ENCODE results near the gene FHOD3. TPM values are rescaled to one million over a fixed set of nuclear protein-coding genes. Genes with fewer than 3 reads are reported as not detected.

Gene FHOD3
- total RNA-seq, 1 experiment from 2014 or later = 10.6 TPM

- CTCF ChIA-PET = no interaction called here
Measured at GRCh38 chr18:36589857-36590543, 292.5 kb downstream of the FHOD3 start.

GRCh38 chr18:36590621-36591580 lies 293.4 kb downstream of the FHOD3 start:
- intact Hi-C loops (cut with micrococcal nuclease; ENCODE audit: unreplicated experiment) = no loop called here
- no peak for DNase-seq
- H3K4me2 ChIP-seq = no peak overlapping the region
- no peak overlapping the region for H3K27ac ChIP-seq
- ChIA-PET POLR2A (ENCODE audit: unreplicated experiment) (no interaction called here), CTCF (no interaction called here)
- H3K27me3 ChIP-seq (ENCODE audit: insufficient read depth, low read depth) = no peaks in the 10 kb centered on the region
- H2AFZ ChIP-seq = no peak overlapping the region
- H3K9me2 ChIP-seq (ENCODE audit: insufficient read depth) = no peaks in the 10 kb centered on the region
- H3K79me2 ChIP-seq (ENCODE audit: low read depth) = no peaks in the 10 kb centered on the region
- H3K4me1 ChIP-seq (replicated peaks; ENCODE audit: insufficient read depth) = no peaks in the 10 kb centered on the region
- H4K20me1 ChIP-seq (ENCODE audit: insufficient read depth) = no peaks in the 10 kb centered on the region
- no peaks in the 10 kb centered on the region for H3F3A ChIP-seq (ENCODE audit: insufficient read depth, low read depth)
- H3K36me3 ChIP-seq (ENCODE audit: low read depth) = no peaks in the 10 kb centered on the region
- H3K9me3 ChIP-seq (ENCODE audit: insufficient read depth, low read depth) = no peaks in the 10 kb centered on the region
- no peak overlapping the region for H3K4me3 ChIP-seq
- TF ChIP-seq EZH2 (IDR thresholded peaks at IDR 0.05; ENCODE audit: low read depth) (no peak), CTCF (conservative IDR thresholded peaks at IDR 0.05) (no peak)
- BruUV-seq (replicated peaks) = no TSS peak

More at GRCh38 chr18:36589857-36590543, 292.5 kb downstream of the FHOD3 start:
- Histone ChIP-seq H3K4me2 (no peak overlapping the region), H4K20me1 (ENCODE audit: insufficient read depth) (no peaks in the 10 kb centered on the region), H3K79me2 (ENCODE audit: low read depth) (no peaks in the 10 kb centered on the region), H3K9me2 (ENCODE audit: insufficient read depth) (no peaks in the 10 kb centered on the region), H3F3A (ENCODE audit: insufficient read depth, low read depth) (no peaks in the 10 kb centered on the region), H3K4me1 (replicated peaks; ENCODE audit: insufficient read depth) (no peaks in the 10 kb centered on the region), H3K4me3 (no peak overlapping the region), H3K27ac (no peak overlapping the region), H2AFZ (no peak overlapping the region), H3K27me3 (ENCODE audit: insufficient read depth, low read depth) (no peaks in the 10 kb centered on the region), H3K36me3 (ENCODE audit: low read depth) (no peaks in the 10 kb centered on the region), H3K9me3 (ENCODE audit: insufficient read depth, low read depth) (no peaks in the 10 kb centered on the region)
- intact Hi-C loops (cut with micrococcal nuclease; ENCODE audit: unreplicated experiment) = no loop called here
- POLR2A ChIA-PET (ENCODE audit: unreplicated experiment) = no interaction called here
- TF ChIP-seq CTCF (conservative IDR thresholded peaks at IDR 0.05) (no peak), EZH2 (IDR thresholded peaks at IDR 0.05; ENCODE audit: low read depth) (no peak)
- no peak for DNase-seq
- no TSS peak for BruUV-seq (replicated peaks)

DNA sequence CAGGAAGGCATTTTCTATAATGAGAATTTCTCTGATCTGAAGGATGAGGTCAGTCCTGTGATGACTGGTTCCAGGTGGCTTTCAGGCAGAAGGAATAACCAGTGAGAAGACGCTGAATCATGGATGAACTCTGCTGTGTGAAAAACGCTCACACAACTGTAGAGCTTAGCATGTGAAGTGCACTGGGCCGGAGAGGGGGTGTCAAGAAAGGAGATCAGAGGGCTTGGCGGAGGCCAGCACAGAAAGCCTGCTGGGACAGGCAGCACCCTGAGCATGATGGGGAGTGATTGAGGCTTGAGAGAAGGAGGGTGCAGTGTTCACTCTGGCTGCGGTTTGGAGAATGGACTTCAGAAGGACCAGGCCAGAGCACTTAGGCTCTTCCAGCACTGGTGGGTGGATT lies 294.8 kb downstream of the FHOD3 start:
- BruUV-seq (replicated peaks) = no TSS peak
- no peaks in the 10 kb centered on the region for H3K27me3 ChIP-seq (ENCODE audit: insufficient read depth, low read depth)
- no peaks in the 10 kb centered on the region for H3K9me3 ChIP-seq (ENCODE audit: insufficient read depth, low read depth)
- ChIA-PET CTCF (no interaction called here), POLR2A (ENCODE audit: unreplicated experiment) (no interaction called here)
- H4K20me1 ChIP-seq (ENCODE audit: insufficient read depth) = no peaks in the 10 kb centered on the region
- no peaks in the 10 kb centered on the region for H3K79me2 ChIP-seq (ENCODE audit: low read depth)
- H3F3A ChIP-seq (ENCODE audit: insufficient read depth, low read depth) = no peaks in the 10 kb centered on the region
- no peak overlapping the region for H3K4me2 ChIP-seq
- H3K4me1 ChIP-seq (replicated peaks; ENCODE audit: insufficient read depth) = no peaks in the 10 kb centered on the region
- no peak overlapping the region for H3K27ac ChIP-seq
- intact Hi-C loops (cut with micrococcal nuclease; ENCODE audit: unreplicated experiment) = no loop called here
- H3K4me3 ChIP-seq = no peak overlapping the region
- H3K9me2 ChIP-seq (ENCODE audit: insufficient read depth) = no peaks in the 10 kb centered on the region
- H3K36me3 ChIP-seq (ENCODE audit: low read depth) = no peaks in the 10 kb centered on the region
- no peak for TF ChIP-seq CTCF (conservative IDR thresholded peaks at IDR 0.05)
- TF ChIP-seq EZH2 (IDR thresholded peaks at IDR 0.05; ENCODE audit: low read depth) = no peak
- no peak overlapping the region for H2AFZ ChIP-seq
- DNase-seq = no peak

All from PC-9 (cell line).